Endodermal cell (in vitro differentiated cells): ENCODE data around the gene ANP32D. TPM values are rescaled to one million over a fixed set of nuclear protein-coding genes. Genes with fewer than 3 reads are reported as not detected.
"Not testable (repeated sequence)": the region's sequence is repeated elsewhere in the genome, so short reads cannot be mapped to it uniquely, and the experiment has no call there.

Experiments
- DNase-seq: peaks from one replicate; pipeline ENCODE4 v3.0.0-alpha.2; 2017
- H3K27ac ChIP-seq: 2 replicates; pipeline ENCODE4 v1.5.1; 2013; ENCODE audit warnings: mild to moderate bottlenecking, low read depth, low read length, moderate library complexity
- H3K27me3 ChIP-seq: 2 replicates; pipeline ENCODE4 v1.6.1; 2013; ENCODE audit warnings: mild to moderate bottlenecking, low read length, moderate library complexity; ENCODE audit not compliant: insufficient read depth, control insufficient read depth, poor library complexity, severe bottlenecking
- H3K36me3 ChIP-seq: 2 replicates; pipeline ENCODE4 v1.7.0; 2013; ENCODE audit warnings: mild to moderate bottlenecking, low read length, moderate library complexity; ENCODE audit not compliant: control insufficient read depth, insufficient read depth
- H3K4me1 ChIP-seq: one replicate; pipeline ENCODE4 v1.7.0; 2013; ENCODE audit warnings: low read length; ENCODE audit not compliant: control insufficient read depth, insufficient read depth
- H3K4me3 ChIP-seq: 2 replicates; pipeline ENCODE4 v1.5.1; 2013; ENCODE audit warnings: mild to moderate bottlenecking, low read length, moderate library complexity
- H3K9ac ChIP-seq: 2 replicates; pipeline ENCODE4 v1.6.1; 2013; ENCODE audit warnings: mild to moderate bottlenecking, low read length, moderate library complexity; ENCODE audit not compliant: poor library complexity, severe bottlenecking; ENCODE audit errors: extremely low read depth
- H3K9me3 ChIP-seq: 2 replicates; pipeline ENCODE4 v1.6.1; 2013; ENCODE audit warnings: mild to moderate bottlenecking, low read length, moderate library complexity; ENCODE audit not compliant: control insufficient read depth
- H3K27ac Mint-ChIP-seq: 2 replicates; pipeline ENCODE4 v1.8.0; 2020; ENCODE audit warnings: mixed read lengths
- H3K27me3 Mint-ChIP-seq: 2 replicates; pipeline ENCODE4 v1.8.0; 2021; ENCODE audit warnings: mild to moderate bottlenecking, mixed read lengths; ENCODE audit not compliant: insufficient read depth
- H3K36me3 Mint-ChIP-seq: 2 replicates; pipeline ENCODE4 v1.8.0; 2020; ENCODE audit warnings: low read depth, mixed read lengths
- H3K4me1 Mint-ChIP-seq: 2 replicates; pipeline ENCODE4 v1.8.0; 2020; ENCODE audit warnings: mixed read lengths
- H3K4me3 Mint-ChIP-seq: 2 replicates; pipeline ENCODE4 v1.8.0; 2020; ENCODE audit warnings: mild to moderate bottlenecking, moderate library complexity, mixed read lengths
- H3K9me3 Mint-ChIP-seq: 2 replicates; pipeline ENCODE4 v1.8.0; 2020; ENCODE audit warnings: mild to moderate bottlenecking, mixed read lengths
- WGBS, 2 experiments: methylation state at CpG; one replicate each; pipeline versions ENCODE4 v1.1.5 to v1.1.7; 2013; ENCODE audit warnings: missing lambda C conversion rate in 2 of 2, mixed read lengths in 1 of 2; ENCODE audit not compliant: insufficient coverage in 1 of 2, insufficient read length in 1 of 2; 5-methylcytosine and 5-hydroxymethylcytosine counted together
- total RNA-seq, 2 donors: library from RNA; stranded (reverse); fragmentation: NEBNext Ultra II Directional in 1 of 2; extraction: Animal tissue kit (Norgen Biotek cat#: 25700) in 1 of 2; gene quantifications; 2 replicates in 1 of 2; 3 replicates in 1 of 2; pipeline ENCODE4 v1.2.1, GENCODE V29; 2021
- TF ChIP-seq, protein P1 (sequence below): fragments of 200-600 bp; sonication (generic); conservative IDR thresholded peaks from 2 replicates; pipeline ENCODE4 v1.5.0; 2021; ENCODE audit warnings: antibody characterized with exemption, mild to moderate bottlenecking

ANP32D gene
- total RNA-seq, 2 donors from 2014 or later, result not detected

DNA sequence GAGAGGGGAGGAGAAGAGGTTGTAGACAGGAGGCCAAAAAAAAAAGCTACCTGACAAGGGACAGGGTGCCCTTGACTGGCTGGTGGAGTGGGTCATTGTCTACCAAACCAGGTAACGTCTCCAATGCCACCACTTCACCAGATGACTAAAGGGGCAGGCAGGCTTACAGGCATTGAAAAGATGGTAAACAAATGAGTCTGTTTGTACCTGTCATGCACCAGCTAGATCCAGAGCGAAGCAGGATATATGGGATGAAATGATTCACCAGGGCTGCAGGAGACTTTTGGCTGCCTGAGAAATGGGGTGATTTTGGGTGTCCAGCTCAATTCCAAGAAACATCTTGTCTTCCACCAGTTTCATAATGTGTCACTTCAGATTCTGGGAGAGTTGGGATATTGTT is 13.9 kb downstream of the ANP32D start:
- no peaks in the 10 kb centered on the region for H3K36me3 ChIP-seq
- Mint-ChIP-seq H3K9me3 (peaks cover 2% of the 10 kb centered on the region), H3K27me3 (peaks cover 3% of the 10 kb centered on the region), H3K4me3 (no peak overlapping the region), H3K27ac (no peak overlapping the region), H3K36me3 (no peaks in the 10 kb centered on the region), H3K4me1 (no peaks in the 10 kb centered on the region)
- H3K4me1 ChIP-seq, result no peaks in the 10 kb centered on the region
- no peak overlapping the region for H3K27ac ChIP-seq
- H3K9ac ChIP-seq, result no peak overlapping the region
- no peak overlapping the region for H3K4me3 ChIP-seq
- DNase-seq, result no peak
- H3K9me3 ChIP-seq, result no peaks in the 10 kb centered on the region
- WGBS, 2 experiments, result 75 to 100% methylated on average over 2 of the region's 2 CpGs
- peaks cover 8% of the 10 kb centered on the region for H3K27me3 ChIP-seq
- TF ChIP-seq, protein P1, sequence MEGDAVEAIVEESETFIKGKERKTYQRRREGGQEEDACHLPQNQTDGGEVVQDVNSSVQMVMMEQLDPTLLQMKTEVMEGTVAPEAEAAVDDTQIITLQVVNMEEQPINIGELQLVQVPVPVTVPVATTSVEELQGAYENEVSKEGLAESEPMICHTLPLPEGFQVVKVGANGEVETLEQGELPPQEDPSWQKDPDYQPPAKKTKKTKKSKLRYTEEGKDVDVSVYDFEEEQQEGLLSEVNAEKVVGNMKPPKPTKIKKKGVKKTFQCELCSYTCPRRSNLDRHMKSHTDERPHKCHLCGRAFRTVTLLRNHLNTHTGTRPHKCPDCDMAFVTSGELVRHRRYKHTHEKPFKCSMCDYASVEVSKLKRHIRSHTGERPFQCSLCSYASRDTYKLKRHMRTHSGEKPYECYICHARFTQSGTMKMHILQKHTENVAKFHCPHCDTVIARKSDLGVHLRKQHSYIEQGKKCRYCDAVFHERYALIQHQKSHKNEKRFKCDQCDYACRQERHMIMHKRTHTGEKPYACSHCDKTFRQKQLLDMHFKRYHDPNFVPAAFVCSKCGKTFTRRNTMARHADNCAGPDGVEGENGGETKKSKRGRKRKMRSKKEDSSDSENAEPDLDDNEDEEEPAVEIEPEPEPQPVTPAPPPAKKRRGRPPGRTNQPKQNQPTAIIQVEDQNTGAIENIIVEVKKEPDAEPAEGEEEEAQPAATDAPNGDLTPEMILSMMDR, result no peak

DNA sequence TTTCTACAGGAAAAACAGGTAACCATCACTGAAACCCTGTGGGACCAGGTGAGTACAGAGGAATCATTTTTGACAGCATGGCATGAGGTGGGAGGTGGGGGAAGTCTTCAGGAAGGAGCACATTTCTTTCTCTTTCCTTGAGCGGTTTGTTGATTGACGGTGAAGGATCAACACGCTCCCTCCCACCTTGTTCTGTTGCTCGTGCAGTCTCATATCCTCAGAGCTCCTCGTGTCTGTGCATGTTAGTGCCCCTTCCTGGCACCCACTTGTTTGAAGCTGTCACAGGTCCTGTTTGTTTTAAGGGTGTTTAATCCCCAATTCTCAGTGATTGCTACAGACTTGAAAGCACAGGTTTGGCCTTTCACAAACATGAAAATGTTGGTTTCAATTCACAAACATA is 14.3 kb downstream of the ANP32D start:
- Mint-ChIP-seq H3K27me3 (peaks cover 2% of the 10 kb centered on the region), H3K36me3 (no peaks in the 10 kb centered on the region), H3K27ac (no peak overlapping the region), H3K4me1 (no peaks in the 10 kb centered on the region), H3K4me3 (no peak overlapping the region), H3K9me3 (no peaks in the 10 kb centered on the region)
- no peak for DNase-seq
- no peaks in the 10 kb centered on the region for H3K4me1 ChIP-seq
- TF ChIP-seq, protein P1, result no peak
- WGBS, 2 experiments, result 64 to 81% methylated on average over 4 to 5 of the region's 5 CpGs
- H3K4me3 ChIP-seq, result no peak overlapping the region
- H3K36me3 ChIP-seq, result no peaks in the 10 kb centered on the region
- peaks cover 8% of the 10 kb centered on the region for H3K27me3 ChIP-seq
- H3K27ac ChIP-seq, result no peak overlapping the region
- H3K9ac ChIP-seq, result no peak overlapping the region
- H3K9me3 ChIP-seq, result no peaks in the 10 kb centered on the region

DNA sequence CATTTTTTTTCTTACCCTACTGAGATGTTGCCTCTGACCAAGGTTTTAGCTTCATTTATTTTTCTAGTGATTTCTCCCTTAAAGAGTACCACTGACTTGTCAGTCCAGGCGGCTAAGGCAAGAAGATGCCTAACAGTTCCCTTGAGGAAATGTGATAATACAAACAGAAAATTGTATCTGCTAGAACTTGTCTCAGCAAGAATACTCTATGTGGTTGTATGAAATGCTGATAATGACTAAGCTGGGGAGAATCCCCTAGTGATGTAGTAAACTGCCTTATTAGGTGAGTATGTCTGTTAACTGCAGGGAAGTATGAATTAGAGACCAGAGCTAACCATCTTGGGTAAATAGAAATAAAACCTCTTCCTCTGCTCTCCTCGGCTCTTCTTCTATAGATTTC is 16.7 kb downstream of the ANP32D start:
- Mint-ChIP-seq H3K9me3 (no peaks in the 10 kb centered on the region), H3K27me3 (peaks cover 9% of the 10 kb centered on the region), H3K4me1 (no peaks in the 10 kb centered on the region), H3K36me3 (no peaks in the 10 kb centered on the region), H3K27ac (no peak overlapping the region), H3K4me3 (no peak overlapping the region)
- TF ChIP-seq, protein P1, result no peak
- H3K27me3 ChIP-seq, result peaks cover 8% of the 10 kb centered on the region
- H3K4me3 ChIP-seq, result no peak overlapping the region
- H3K9ac ChIP-seq, result no peak overlapping the region
- DNase-seq, result no peak
- 92 to 94% methylated on average over 2 of the region's 2 CpGs for WGBS, 2 experiments
- no peaks in the 10 kb centered on the region for H3K4me1 ChIP-seq
- no peaks in the 10 kb centered on the region for H3K9me3 ChIP-seq
- no peaks in the 10 kb centered on the region for H3K36me3 ChIP-seq
- no peak overlapping the region for H3K27ac ChIP-seq

DNA sequence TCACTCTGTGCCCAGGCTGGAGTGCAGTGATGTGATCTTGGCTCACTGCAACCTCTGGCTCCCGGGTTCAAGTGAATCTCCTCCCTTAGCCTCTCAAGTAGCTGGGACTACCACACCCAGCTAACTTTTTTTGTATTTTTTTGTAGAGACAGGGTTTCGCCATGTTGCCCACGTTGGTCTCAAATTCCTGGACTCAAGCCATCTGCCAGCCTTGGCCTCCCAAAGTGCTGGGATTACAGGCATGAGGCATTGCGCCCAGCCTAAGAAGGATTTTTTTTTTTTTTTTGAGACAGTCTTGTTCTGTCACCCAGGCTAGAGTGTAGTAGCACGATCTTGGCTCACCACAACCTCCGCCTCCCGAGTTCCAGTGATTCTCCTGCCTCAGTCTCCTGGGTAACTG is 17.1 kb downstream of the ANP32D start:
- H3K9ac ChIP-seq, H3K4me3 Mint-ChIP-seq, H3K9me3 Mint-ChIP-seq, DNase-seq, H3K4me1 ChIP-seq, H3K36me3 ChIP-seq, H3K36me3 Mint-ChIP-seq, H3K4me3 ChIP-seq, H3K4me1 Mint-ChIP-seq, H3K27me3 Mint-ChIP-seq, H3K27ac ChIP-seq, H3K27me3 ChIP-seq, H3K27ac Mint-ChIP-seq, H3K9me3 ChIP-seq: not testable (repeated sequence)
- WGBS, 2 experiments, result 75 to 89% methylated on average over 6 to 7 of the region's 7 CpGs

DNA sequence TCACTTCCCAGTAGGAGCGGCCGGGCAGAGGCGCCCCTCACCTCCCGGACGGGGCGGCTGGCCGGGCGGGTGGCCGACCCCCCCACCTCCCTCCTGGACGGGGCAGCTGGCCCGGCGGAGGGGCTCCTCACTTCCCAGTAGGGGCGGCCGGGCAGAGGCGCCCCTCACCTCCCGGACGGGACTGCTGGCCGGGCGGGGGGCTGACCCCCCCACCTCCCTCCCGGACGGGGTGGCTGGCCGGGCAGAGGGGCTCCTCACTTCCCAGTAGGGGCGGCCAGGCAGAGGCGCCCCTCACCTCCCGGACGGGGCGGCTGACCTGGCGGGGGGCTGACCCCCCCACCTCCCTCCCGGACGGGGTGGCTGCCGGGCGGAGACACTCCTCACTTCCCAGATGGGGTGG is 27.9 kb downstream of the ANP32D start:
- not testable (repeated sequence) for H3K27me3 Mint-ChIP-seq, H3K9ac ChIP-seq, H3K9me3 ChIP-seq, H3K4me1 Mint-ChIP-seq, H3K27ac Mint-ChIP-seq, H3K36me3 Mint-ChIP-seq, H3K4me3 Mint-ChIP-seq, H3K27ac ChIP-seq, DNase-seq, H3K27me3 ChIP-seq, H3K4me3 ChIP-seq, H3K4me1 ChIP-seq, H3K36me3 ChIP-seq
- WGBS, 2 experiments, result 96% methylated on average over 18 of the region's 32 CpGs; no CpG with 5 or more reads in 1 of the 2 experiments
- H3K9me3 Mint-ChIP-seq, result peaks cover 39% of the 10 kb centered on the region
